NCI-H1417 (cell line): ENCODE measurements around the gene TIE1.

ENCODE experiments used
- DNase-seq, 3 experiments: peaks; one replicate each; lab custom pipeline; 2025; lab: John Stamatoyannopoulos, UW

TIE1 gene

GRCh38 chr1:43300378-43301094 is at the start of gene TIE1:
Gene TIE1 (plus strand): TSS chr1:43300982. CDS start chr1:43301072, 90 bp downstream.
- DNase-seq, result no peak

- DNase-seq, result no peak
These were observed 49.8 kb upstream of the TIE1 start for GRCh38 chr1:43251024-43251423.

GRCh38 chr1:43252225-43252624 is 48.6 kb upstream of the TIE1 start:
- DNase-seq, result no peak

- no peak for DNase-seq
These were observed 47.6 kb upstream of the TIE1 start for GRCh38 chr1:43253173-43253572.

- no peak for DNase-seq
These were observed 46.9 kb upstream of the TIE1 start for GRCh38 chr1:43253876-43254275.

GRCh38 chr1:43255438-43256210 is 45.2 kb upstream of the TIE1 start:
- DNase-seq, result no peak

- no peak for DNase-seq
These were observed 43.9 kb upstream of the TIE1 start for GRCh38 chr1:43256675-43257570.

- no peak for DNase-seq
These were observed 42.4 kb upstream of the TIE1 start for GRCh38 chr1:43258370-43258769.

- DNase-seq, result no peak
These were observed 35.4 kb upstream of the TIE1 start for GRCh38 chr1:43265431-43265830.

- DNase-seq, result no peak
These were observed 33.9 kb upstream of the TIE1 start for GRCh38 chr1:43266881-43267280.

- no peak for DNase-seq
These were observed 33.4 kb upstream of the TIE1 start for GRCh38 chr1:43267291-43267805.

GRCh38 chr1:43267818-43268425 is 32.9 kb upstream of the TIE1 start:
- no peak for DNase-seq

- no peak for DNase-seq
These were observed 31.0 kb upstream of the TIE1 start, which contains the start of gene TMEM125 for GRCh38 chr1:43269627-43270375. Gene TMEM125 (plus strand): TSS chr1:43269983. CDS start chr1:43272723, 2,740 bp downstream.

GRCh38 chr1:43270421-43271095 is 30.2 kb upstream of the TIE1 start:
- peak; percentile 62 to 73 (median 72) for DNase-seq

- DNase-seq, result no peak
These were observed 29.3 kb upstream of the TIE1 start for GRCh38 chr1:43271186-43272118.

GRCh38 chr1:43272161-43272560 is 28.6 kb upstream of the TIE1 start:
- DNase-seq, result no peak

GRCh38 chr1:43272576-43273571 is 27.9 kb upstream of the TIE1 start:
- DNase-seq, result no peak

GRCh38 chr1:43273708-43274107 is 27.1 kb upstream of the TIE1 start:
- no peak for DNase-seq
